GM18868 (cell line): ENCODE results near the gene AP4M1.

ENCODE experiments used
- ATAC-seq: cut with Tn5 transposase; IDR thresholded peaks from one replicate; pipeline ENCODE4 v1.9.1; 2021; ENCODE audit warnings: mild to moderate bottlenecking, moderate library complexity; ENCODE audit not compliant: unreplicated experiment

Gene AP4M1

GRCh38 chr7:100107125-100107737 is 5.8 kb downstream of the AP4M1 start:
- no peak for ATAC-seq

- no peak for ATAC-seq
Measured at GRCh38 chr7:100107890-100108289, 6.4 kb downstream of the AP4M1 start.

- ATAC-seq: no peak
Measured at GRCh38 chr7:100109521-100110163, 8.2 kb downstream of the AP4M1 start.

GRCh38 chr7:100111156-100111555 is 9.7 kb downstream of the AP4M1 start:
- no peak for ATAC-seq

GRCh38 chr7:100111914-100112313 is 10.5 kb downstream of the AP4M1 start:
- no peak for ATAC-seq

GRCh38 chr7:100115026-100115425 is 13.6 kb downstream of the AP4M1 start:
- ATAC-seq: no peak

GRCh38 chr7:100118388-100119071 is 17.1 kb downstream of the AP4M1 start:
- no peak for ATAC-seq

- ATAC-seq: peak; percentile 67
Measured at GRCh38 chr7:100119072-100119969, 17.9 kb downstream of the AP4M1 start, which contains the start of the genes CNPY4 and TAF6. TSS of gene CNPY4 (plus strand) at chr7:100119634. CDS start at chr7:100119745, 111 bp downstream. TSS of gene TAF6 (minus strand) at chr7:100119358. CDS start at chr7:100114209, 5,149 bp downstream.

GRCh38 chr7:100119970-100120732 is 18.7 kb downstream of the AP4M1 start:
- peak; percentile 39 for ATAC-seq

GRCh38 chr7:100120733-100121036 is 19.2 kb downstream of the AP4M1 start:
- ATAC-seq: no peak

GRCh38 chr7:100122067-100122466 is 20.6 kb downstream of the AP4M1 start:
- no peak for ATAC-seq

GRCh38 chr7:100122568-100122967 is 21.1 kb downstream of the AP4M1 start:
- no peak for ATAC-seq

GRCh38 chr7:100124301-100125230 is 23.1 kb downstream of the AP4M1 start:
- ATAC-seq: no peak

GRCh38 chr7:100126239-100126930 is 24.9 kb downstream of the AP4M1 start:
- no peak for ATAC-seq

- peak; percentile 61 for ATAC-seq
Measured at GRCh38 chr7:100126931-100127865, 25.8 kb downstream of the AP4M1 start, which contains the start of gene MBLAC1. TSS of gene MBLAC1 (plus strand) at chr7:100126967. CDS start at chr7:100127396, 429 bp downstream.

GRCh38 chr7:100127866-100128636 is 26.6 kb downstream of the AP4M1 start:
- ATAC-seq: peak; percentile 10

- ATAC-seq: no peak
Measured at GRCh38 chr7:100128637-100128963, 27.2 kb downstream of the AP4M1 start.
